B cell (primary cell): ENCODE data around the gene TAS1R1. TPM values are rescaled to one million over a fixed set of nuclear protein-coding genes. Genes with fewer than 3 reads are reported as not detected.

Experiments
- ATAC-seq: fragments of 200-7000 bp; cut with Tn5 transposase; one replicate; pipeline ENCODE4 v1.10.0; 2021; ENCODE audit warnings: low read depth, mild to moderate bottlenecking, moderate number of reproducible peaks, moderate library complexity
- CTCF ChIA-PET: fragments of 350-600 bp; sonication (Branson Sonifier 250); formaldehyde crosslinking; loops from one replicate; lab custom pipeline; 2021; ENCODE audit warnings: antibody characterized with exemption, inconsistent platforms; lab: Charles Lee
- POLR2A ChIA-PET: fragments of 350-600 bp; sonication (Branson Sonifier 250); formaldehyde crosslinking; loops from one replicate; lab custom pipeline; 2021; ENCODE audit warnings: antibody characterized with exemption; lab: Charles Lee
- DNase-seq: peaks from one replicate; pipeline ENCODE4 v3.0.0; 2013
- H2AFZ ChIP-seq: 2 replicates; pipeline ENCODE4 v1.6.1; 2012; ENCODE audit warnings: mild to moderate bottlenecking, low read depth, low read length; ENCODE audit not compliant: insufficient read depth, poor library complexity, severe bottlenecking
- H3K27ac ChIP-seq, 2 donors: 1 replicate in 1 of 2; 2 replicates in 1 of 2; pipeline ENCODE4 v1.5.1; 2012 to 2013; ENCODE audit warnings: low read length in 2 of 2, mild to moderate bottlenecking in 2 of 2, moderate library complexity in 1 of 2
- H3K27me3 ChIP-seq, 4 experiments: fragments of 200-600 bp in 1 of 4; sonication (generic) in 1 of 4; replicated peaks in 1 of 4; 1 replicate in 2 of 4; 2 replicates in 2 of 4; pipeline versions ENCODE4 v1.6.1 to v1.7.0; 2013 to 2016; ENCODE audit warnings: low read length in 3 of 4, mild to moderate bottlenecking in 2 of 4, mixed read lengths in 1 of 4, moderate library complexity in 1 of 4; ENCODE audit not compliant: insufficient read depth in 4 of 4, control insufficient read depth in 3 of 4; ENCODE audit errors: control extremely low read depth in 1 of 4
- H3K36me3 ChIP-seq, 2 experiments: replicated peaks in 1 of 2; 1 replicate in 1 of 2; 2 replicates in 1 of 2; pipeline versions ENCODE4 v1.6.1 to v1.7.1; 2013; ENCODE audit warnings: low read length in 1 of 2; ENCODE audit not compliant: insufficient read depth in 2 of 2, control insufficient read depth in 1 of 2; ENCODE audit errors: control extremely low read depth in 1 of 2, extremely low read depth in 1 of 2
- H3K4me1 ChIP-seq, 2 donors: fragments of 200-600 bp in 1 of 2; sonication (generic) in 1 of 2; 1 replicate in 1 of 2; 2 replicates in 1 of 2; pipeline versions ENCODE4 v1.5.1 to v1.6.1; 2013 to 2017; ENCODE audit warnings: low read length in 2 of 2; ENCODE audit not compliant: control insufficient read depth in 2 of 2, insufficient read depth in 2 of 2
- H3K4me2 ChIP-seq: replicated peaks from 2 replicates; pipeline ENCODE3; 2012; ENCODE audit warnings: mild to moderate bottlenecking, low read depth, low read length; ENCODE audit not compliant: poor library complexity, severe bottlenecking
- H3K4me3 ChIP-seq, 5 experiments: fragments of 200-600 bp in 1 of 5; sonication (generic) in 1 of 5; 1 replicate in 3 of 5; 2 replicates in 2 of 5; pipeline versions ENCODE4 v1.5.1 to v1.7.0; 2011 to 2016; ENCODE audit warnings: low read length in 4 of 5, mild to moderate bottlenecking in 4 of 5, low read depth in 2 of 5, control low read depth in 1 of 5, moderate library complexity in 1 of 5; ENCODE audit not compliant: insufficient read depth in 1 of 5; ENCODE audit errors: control extremely low read depth in 1 of 5, extremely low read depth in 1 of 5
- H3K79me2 ChIP-seq: fragments of 200-600 bp; sonication (generic); one replicate; pipeline ENCODE4 v1.6.0; 2016; ENCODE audit warnings: low read length; ENCODE audit not compliant: control insufficient read depth, insufficient read depth
- H3K9ac ChIP-seq: fragments of 200-600 bp; sonication (generic); 2 replicates; pipeline ENCODE4 v1.6.1; 2017; ENCODE audit warnings: mild to moderate bottlenecking, low read length, moderate library complexity
- H3K9me3 ChIP-seq, 3 donors: one replicate each; pipeline versions ENCODE4 v1.6.1 to v1.7.1; 2013; ENCODE audit warnings: low read length in 2 of 3; ENCODE audit not compliant: control insufficient read depth in 2 of 3, insufficient read depth in 1 of 3; ENCODE audit errors: control extremely low read depth in 1 of 3
- H4K20me1 ChIP-seq: 2 replicates; pipeline ENCODE4 v1.6.0; 2012; ENCODE audit warnings: mild to moderate bottlenecking, low read length; ENCODE audit not compliant: insufficient read depth, control insufficient read depth, poor library complexity, severe bottlenecking
- H3K27ac Mint-ChIP-seq: one replicate; pipeline ENCODE4 v1.8.0; 2021; ENCODE audit warnings: mixed read lengths
- H3K27me3 Mint-ChIP-seq: one replicate; pipeline ENCODE4 v1.8.0; 2021; ENCODE audit warnings: mixed read lengths
- H3K4me1 Mint-ChIP-seq: one replicate; pipeline ENCODE4 v1.8.0; 2021; ENCODE audit warnings: mixed read lengths
- H3K4me3 Mint-ChIP-seq: one replicate; pipeline ENCODE4 v1.8.0; 2021; ENCODE audit warnings: mixed read lengths
- H3K9me3 Mint-ChIP-seq: one replicate; pipeline ENCODE4 v1.8.0; 2022; ENCODE audit warnings: mixed read lengths; ENCODE audit not compliant: insufficient read depth
- EZH2 ChIP-seq: IDR thresholded peaks from 2 replicates; pipeline ENCODE4 v1.6.1; 2012; ENCODE audit warnings: borderline replicate concordance, low read depth, mild to moderate bottlenecking, moderate library complexity, low read length; ENCODE audit not compliant: insufficient read depth, poor library complexity, severe bottlenecking
- WGBS: methylation state at CpG from one replicate; pipeline ENCODE4 v1.1.5; 2013; ENCODE audit warnings: missing lambda C conversion rate; ENCODE audit not compliant: insufficient coverage; 5-methylcytosine and 5-hydroxymethylcytosine counted together
- intact Hi-C: fragments of 100-400 bp; cut with micrococcal nuclease; formaldehyde crosslinking; loops from one replicate; pipeline ENCODE4 v1.10.0; 2022
- polyA plus RNA-seq: library from polyadenylated mRNA; depleted of rRNA; stranded (reverse); fragments of >200 nt; gene quantifications from 2 replicates; pipeline ENCODE4 v1.2.3, GENCODE V29; 2012
- total RNA-seq, 2 donors: library from RNA; stranded (reverse); fragments of 120-200 nt in 1 of 2; gene quantifications; 1 replicate in 1 of 2; 2 replicates in 1 of 2; pipeline versions ENCODE4 v1.2.3 to v1.2.4, GENCODE V29; 2013 to 2022
- TF ChIP-seq, protein P1 (sequence below): fragments of 200-600 bp; IDR thresholded peaks from one replicate; pipeline ENCODE4 v1.8.0; 2022; ENCODE audit warnings: antibody characterized with exemption, mild to moderate bottlenecking

Gene TAS1R1
- total and polyA plus RNA-seq, 2 donors (not counting 1 experiment from before 2014, with no cell fraction given): 0.09 TPM; not detected in 1

- Histone ChIP-seq H3K9ac (no peak overlapping the region), H3K27me3 (peaks cover 0 to 8% (median 1%) of the 10 kb centered on the region in 4 experiments), H3K36me3 (no peaks in the 10 kb centered on the region), H3K4me2 (no peak overlapping the region), H3K4me3 (no peak overlapping the region), H3K4me1 (peaks cover 0 to 10% of the 10 kb centered on the region in 2 donors), H3K27ac (no peak overlapping the region), H3K79me2 (no peaks in the 10 kb centered on the region), H3K9me3 (no peaks in the 10 kb centered on the region), H2AFZ (no peak overlapping the region), H4K20me1 (no peaks in the 10 kb centered on the region)
- DNase-seq (no peak), ATAC-seq (no peak)
- no peak overlapping the region for H3K4me3 Mint-ChIP-seq
- TF ChIP-seq EZH2: no peak
- TF ChIP-seq, protein P1, sequence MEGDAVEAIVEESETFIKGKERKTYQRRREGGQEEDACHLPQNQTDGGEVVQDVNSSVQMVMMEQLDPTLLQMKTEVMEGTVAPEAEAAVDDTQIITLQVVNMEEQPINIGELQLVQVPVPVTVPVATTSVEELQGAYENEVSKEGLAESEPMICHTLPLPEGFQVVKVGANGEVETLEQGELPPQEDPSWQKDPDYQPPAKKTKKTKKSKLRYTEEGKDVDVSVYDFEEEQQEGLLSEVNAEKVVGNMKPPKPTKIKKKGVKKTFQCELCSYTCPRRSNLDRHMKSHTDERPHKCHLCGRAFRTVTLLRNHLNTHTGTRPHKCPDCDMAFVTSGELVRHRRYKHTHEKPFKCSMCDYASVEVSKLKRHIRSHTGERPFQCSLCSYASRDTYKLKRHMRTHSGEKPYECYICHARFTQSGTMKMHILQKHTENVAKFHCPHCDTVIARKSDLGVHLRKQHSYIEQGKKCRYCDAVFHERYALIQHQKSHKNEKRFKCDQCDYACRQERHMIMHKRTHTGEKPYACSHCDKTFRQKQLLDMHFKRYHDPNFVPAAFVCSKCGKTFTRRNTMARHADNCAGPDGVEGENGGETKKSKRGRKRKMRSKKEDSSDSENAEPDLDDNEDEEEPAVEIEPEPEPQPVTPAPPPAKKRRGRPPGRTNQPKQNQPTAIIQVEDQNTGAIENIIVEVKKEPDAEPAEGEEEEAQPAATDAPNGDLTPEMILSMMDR: no peak
- no peak overlapping the region for H3K27ac Mint-ChIP-seq
- H3K9me3 Mint-ChIP-seq: no peaks in the 10 kb centered on the region
- peaks cover 11% of the 10 kb centered on the region for H3K27me3 Mint-ChIP-seq
- intact Hi-C loops: no loop called here
- ChIA-PET CTCF (interaction anchor here (1.1 to 1.4 kb wide), 2 partner anchors 16 to 138 kb away, joined by 3 to 4 read pairs; no protein-coding TSS in a partner anchor), POLR2A (no interaction called here)
- H3K4me1 Mint-ChIP-seq: no peaks in the 10 kb centered on the region
- WGBS: 90% methylated on average over 31 of the region's 31 CpGs
Measured at GRCh38 chr1:6506210-6507036, 48.7 kb upstream of the TAS1R1 start.

DNA sequence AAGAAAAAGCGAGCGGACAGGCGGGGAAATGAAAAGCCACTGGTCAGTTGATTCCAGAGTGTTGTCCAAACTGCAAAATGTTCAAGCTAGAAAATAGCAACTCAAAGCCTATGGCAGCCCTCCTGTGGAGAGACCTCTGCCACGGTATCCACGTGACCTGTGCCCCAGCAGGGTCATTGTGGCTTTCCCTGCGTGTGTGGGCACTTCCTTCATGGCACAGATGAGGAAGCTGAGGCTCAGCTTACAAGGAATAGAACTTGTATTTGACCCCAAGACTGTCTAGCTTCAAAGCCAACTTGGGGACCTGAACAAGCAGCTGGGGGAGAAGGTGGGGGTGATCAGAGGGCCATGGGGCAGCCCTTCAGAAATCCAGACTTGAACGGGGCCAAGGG is 48.1 kb upstream of the TAS1R1 start:
- WGBS: 58% methylated on average over 7 of the region's 7 CpGs
- H3K4me1 Mint-ChIP-seq: no peaks in the 10 kb centered on the region
- no peak for DNase-seq
- no peaks in the 10 kb centered on the region for H3K36me3 ChIP-seq
- no peak overlapping the region for H2AFZ ChIP-seq
- peaks cover 0 to 10% of the 10 kb centered on the region in 2 donors for H3K4me1 ChIP-seq
- H3K9me3 Mint-ChIP-seq: no peaks in the 10 kb centered on the region
- H3K79me2 ChIP-seq: no peaks in the 10 kb centered on the region
- H3K27ac Mint-ChIP-seq: no peak overlapping the region
- peaks cover 0 to 5% (median 1%) of the 10 kb centered on the region in 4 experiments for H3K27me3 ChIP-seq
- no peaks in the 10 kb centered on the region for H3K9me3 ChIP-seq
- intact Hi-C loops: no loop called here
- H3K27ac ChIP-seq: no peak overlapping the region
- no peak overlapping the region for H3K4me3 ChIP-seq
- no peak overlapping the region for H3K9ac ChIP-seq
- ChIA-PET POLR2A (no interaction called here), CTCF (interaction anchor here (1.1 to 1.4 kb wide), 2 partner anchors 17 to 137 kb away, joined by 3 to 4 read pairs; no protein-coding TSS in a partner anchor)
- TF ChIP-seq, protein P1: no peak
- TF ChIP-seq EZH2: no peak
- no peak for ATAC-seq
- H3K4me2 ChIP-seq: no peak overlapping the region
- no peak overlapping the region for H3K4me3 Mint-ChIP-seq
- no peaks in the 10 kb centered on the region for H4K20me1 ChIP-seq
- peaks cover 10% of the 10 kb centered on the region for H3K27me3 Mint-ChIP-seq
